GM13977 (cell line): Measurements from ENCODE around the gene NOG.

Experiments used
- DNase-seq: peaks from one replicate; pipeline ENCODE4 v3.0.0; 2012; ENCODE audit warnings: low spot score
- CTCF ChIP-seq: IDR thresholded peaks from 2 replicates; pipeline ENCODE4 v1.5.1; 2012; ENCODE audit warnings: mild to moderate bottlenecking, control low read depth; ENCODE audit not compliant: insufficient read depth; ENCODE audit errors: extremely low read depth, missing control alignments
- in situ Hi-C: fragments of 300-500 bp; cut with MboI; formaldehyde crosslinking; loops from one replicate; pipeline ENCODE4 v1.12.0; 2022; ENCODE audit warnings: low sequenced_read_pairs, low pct_unique_long_range_greater_than_20kb, mixed read lengths, inconsistent platforms; ENCODE audit not compliant: unreplicated experiment

NOG gene

DNA sequence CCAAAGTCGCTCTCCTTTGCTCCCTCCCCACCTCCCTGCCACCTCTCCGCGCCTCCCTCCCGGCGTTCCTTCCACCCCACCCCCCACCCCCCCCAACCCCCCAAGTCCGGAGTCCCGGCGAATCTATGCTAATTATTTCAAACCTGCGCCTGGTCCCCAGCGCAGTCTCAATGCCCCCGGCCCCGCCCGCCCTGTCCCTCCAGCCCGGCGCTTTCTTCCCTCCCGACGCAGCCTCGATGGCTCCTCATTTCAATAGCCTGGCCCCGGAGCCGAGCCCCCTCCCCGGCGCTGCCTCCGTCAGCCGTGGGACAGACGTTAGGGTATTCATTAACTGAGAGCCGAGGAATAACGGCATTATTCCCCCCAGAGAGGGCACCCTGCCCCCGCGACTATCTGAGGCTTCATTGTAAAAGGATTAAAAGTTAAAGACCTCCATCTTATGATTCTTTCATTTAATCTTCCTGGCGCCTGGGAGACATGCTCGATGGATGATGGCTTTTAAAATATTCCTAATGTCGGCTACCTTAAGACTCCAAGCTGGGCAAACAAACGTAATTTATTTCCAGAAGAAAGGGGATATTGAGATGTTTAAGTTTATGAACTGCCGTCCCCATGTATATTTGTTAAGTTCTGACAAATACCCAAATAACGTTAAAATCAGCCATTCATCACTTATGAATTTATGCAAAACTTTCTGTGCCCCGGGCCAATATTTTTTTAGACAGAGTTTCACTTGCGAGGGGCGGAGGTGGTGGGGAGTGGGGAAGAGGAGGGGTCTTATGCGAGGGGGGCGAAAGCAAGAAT, 3.4 kb downstream of the NOG start:
- no peak for TF ChIP-seq CTCF
- in situ Hi-C loops: no loop called here
- DNase-seq: no peak

GRCh38 chr17:56597495-56597990, 4.0 kb downstream of the NOG start:
- DNase-seq: no peak
- no peak for TF ChIP-seq CTCF
- in situ Hi-C loops: no loop called here

DNA sequence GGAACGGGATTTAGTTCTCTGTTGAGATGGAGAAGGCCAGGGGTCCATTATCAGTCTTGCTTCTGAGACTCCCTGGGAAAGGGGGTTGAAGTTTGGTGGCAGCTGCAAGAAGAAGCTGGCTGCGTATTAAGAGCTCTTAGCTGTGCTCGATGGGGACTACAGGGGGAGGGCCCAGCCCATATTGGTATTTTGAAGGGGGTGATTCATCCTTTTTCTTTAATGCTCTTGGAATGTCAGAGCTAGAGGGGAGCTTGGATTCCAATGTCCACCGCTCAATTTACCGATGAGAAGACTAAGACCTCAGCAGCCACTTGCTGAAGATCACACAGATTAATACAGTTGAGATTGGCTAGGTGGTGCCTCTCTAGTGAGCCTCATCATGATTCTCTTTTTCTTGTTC, 5.0 kb downstream of the NOG start:
- no peak for TF ChIP-seq CTCF
- no peak for DNase-seq
- in situ Hi-C loops: no loop called here

- no peak for DNase-seq
- no peak for TF ChIP-seq CTCF
- in situ Hi-C loops: no loop called here
These were observed 5.6 kb downstream of the NOG start for GRCh38 chr17:56599088-56599487.

DNA sequence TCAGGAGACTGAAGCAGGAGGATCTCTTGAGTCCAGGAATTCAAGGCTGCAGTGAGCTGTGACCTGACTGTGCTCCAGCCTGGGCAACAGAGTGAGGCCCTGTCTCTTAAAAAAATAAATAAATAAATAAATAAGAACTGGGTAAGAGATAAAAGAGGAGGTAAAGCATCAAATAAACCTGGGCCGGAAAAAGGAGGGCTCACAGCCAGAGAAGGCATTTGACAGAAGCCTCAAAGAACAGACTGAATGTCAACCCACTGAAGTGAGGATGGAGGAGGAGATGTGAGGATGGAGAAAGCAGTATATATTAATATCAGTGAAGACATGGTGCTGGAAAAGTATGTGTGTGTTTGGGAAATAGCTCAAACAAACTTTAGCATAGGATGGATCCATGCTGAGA, 6.1 kb downstream of the NOG start:
- in situ Hi-C loops: no loop called here
- no peak for DNase-seq
- TF ChIP-seq CTCF: no peak

- in situ Hi-C loops: no loop called here
- no peak for DNase-seq
- TF ChIP-seq CTCF: no peak
These were observed 6.8 kb downstream of the NOG start for GRCh38 chr17:56600256-56600655.
